ENCODE data around the gene SLC7A14. TPM values are rescaled to one million over a fixed set of nuclear protein-coding genes. Genes with fewer than 3 reads are reported as not detected.

The SLC7A14 gene
- total RNA-seq: under 0.01 TPM in 1 of 2 replicates, not detected in the other

DNA sequence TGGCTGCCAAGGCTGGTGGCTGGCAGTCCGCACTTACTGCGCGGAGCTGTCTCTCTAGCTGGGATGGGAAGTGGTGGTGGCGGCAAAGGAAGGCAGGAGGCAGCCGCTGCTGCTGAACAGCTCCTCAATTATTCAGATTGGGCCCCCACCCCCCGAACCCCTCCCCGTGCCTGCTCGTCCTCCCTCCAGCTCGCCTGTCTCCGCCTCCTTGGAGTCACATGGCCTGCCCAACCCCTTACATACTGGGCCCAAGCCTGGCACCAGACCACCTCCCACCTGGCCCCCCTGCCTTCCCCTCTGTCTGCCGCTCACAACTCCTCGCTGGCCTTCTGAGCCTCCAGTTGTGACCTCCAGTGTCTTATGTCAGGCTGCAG, at the start of gene SLC7A14:
SLC7A14 (minus strand) TSS at position 139 of the 374 bp plus-strand sequence. CDS start 59,139 bp downstream, outside the sequence.

DNA sequence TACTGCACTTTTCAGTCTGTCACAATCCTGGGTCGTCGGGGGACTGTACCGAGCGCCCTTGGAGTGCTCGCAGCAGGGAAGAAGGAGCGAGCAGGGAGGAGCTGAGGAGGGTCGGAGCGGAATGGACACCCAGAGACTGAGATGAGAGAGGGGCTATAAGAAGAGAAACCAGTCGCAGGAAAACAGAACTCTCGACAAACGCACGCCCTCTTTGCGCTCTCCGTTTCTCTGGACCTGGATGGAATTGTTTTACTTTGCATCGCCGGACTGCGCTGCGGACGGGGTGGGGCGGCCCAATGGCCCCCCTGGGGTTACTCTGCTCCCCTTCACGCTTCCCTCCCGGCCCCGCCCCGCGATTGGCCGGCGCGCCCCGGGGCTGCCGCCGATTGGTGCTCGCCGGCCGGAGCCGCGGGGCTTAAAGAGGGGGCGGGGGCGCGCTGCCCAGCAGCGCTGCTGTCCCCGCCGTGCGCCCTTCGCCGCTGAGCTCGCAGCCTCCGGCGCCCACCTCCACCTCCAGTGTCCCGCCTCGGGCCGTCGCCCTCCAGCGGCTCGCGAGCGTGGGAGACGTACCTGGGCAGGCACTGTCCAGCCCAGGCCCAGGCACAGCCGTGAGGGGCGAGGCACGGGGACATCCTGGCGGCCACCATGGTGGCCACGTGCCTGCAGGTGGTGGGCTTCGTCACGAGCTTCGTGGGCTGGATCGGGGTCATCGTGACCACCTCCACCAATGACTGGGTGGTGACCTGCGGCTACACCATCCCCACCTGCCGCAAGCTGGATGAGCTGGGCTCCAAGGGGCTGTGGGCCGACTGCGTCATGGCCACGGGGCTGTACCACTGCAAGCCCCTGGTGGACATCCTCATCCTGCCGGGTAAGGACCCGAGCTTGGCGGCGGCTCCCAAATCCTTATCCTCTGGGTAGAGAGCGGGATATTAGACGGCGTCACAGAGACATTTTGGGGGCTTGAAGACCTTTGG, 167.2 kb downstream of the SLC7A14 start, which contains the start of gene CLDN11:
CLDN11 (plus strand) TSS at position 447 of the 977 bp plus-strand sequence; CDS start at position 646, 199 bp downstream.

Other genes with a start within 250 kb of the SLC7A14 start
- gene SKIL, start 228.4 kb downstream of the SLC7A14 start, total RNA-seq: 72.5 and 113 TPM in 2 replicates
- 0.34 and 0.43 TPM in 2 replicates for gene CLDN11, start 167.2 kb downstream of the SLC7A14 start, total RNA-seq